ENCODE measurements around the gene MAP4K4. TPM values are rescaled to one million over a fixed set of nuclear protein-coding genes. Genes with fewer than 3 reads are reported as not detected.
A peak's percentile ranks its signal among the peaks of the same experiment; 100 is the strongest.
"Not testable (repeated sequence)": the region's sequence is repeated elsewhere in the genome, so short reads cannot be mapped to it uniquely, and the experiment has no call there.

Gene MAP4K4
- total and polyA plus RNA-seq, 2 donors from 2014 or later: 8.4 to 62.8 TPM

GRCh38 chr2:101768556-101769220 lies 71.2 kb downstream of the MAP4K4 start:
- no peaks in the 10 kb centered on the region for H3K9me3 ChIP-seq (ENCODE audit: control insufficient read depth in 2 of 3, insufficient read depth in 1 of 3, low read length in 3 of 3)
- H3K27me3 ChIP-seq (ENCODE audit: control insufficient read depth, insufficient read depth, low read length): no peaks in the 10 kb centered on the region
- H3K4me1 ChIP-seq (ENCODE audit: control insufficient read depth in 2 of 3, insufficient read depth in 2 of 3, low read depth in 1 of 3, low read length in 3 of 3): peaks cover 0 to 7% (median 5%) of the 10 kb centered on the region in 3 donors
- intact Hi-C loops (cut with DNase I): no loop called here
- no peak for DNase-seq
- H3K4me3 ChIP-seq (ENCODE audit: low read length in 3 of 3): no peak overlapping the region
- H3K27ac ChIP-seq (ENCODE audit: low read depth in 2 of 2, low read length in 2 of 2): no peak overlapping the region
- no peak overlapping the region for H3K9ac ChIP-seq (ENCODE audit: low read length in 3 of 3)
- no peak for TF ChIP-seq CTCF (IDR thresholded peaks at IDR 0.05; ENCODE audit: borderline replicate concordance, extremely low read depth, insufficient read depth)
- no peak for FAIRE-seq
- no peaks in the 10 kb centered on the region for H3K36me3 ChIP-seq (ENCODE audit: control insufficient read depth in 2 of 3, insufficient read depth in 3 of 3, low read length in 3 of 3)

- DNase-seq; H3K27me3 ChIP-seq (ENCODE audit: control insufficient read depth, insufficient read depth, low read length); H3K9ac ChIP-seq (ENCODE audit: low read length in 3 of 3); H3K9me3 ChIP-seq (ENCODE audit: control insufficient read depth in 2 of 3, insufficient read depth in 1 of 3, low read length in 3 of 3); H3K4me3 ChIP-seq (ENCODE audit: low read length in 3 of 3); FAIRE-seq; intact Hi-C loops (cut with DNase I); H3K36me3 ChIP-seq (ENCODE audit: control insufficient read depth in 2 of 3, insufficient read depth in 3 of 3, low read length in 3 of 3); H3K4me1 ChIP-seq (ENCODE audit: control insufficient read depth in 2 of 3, insufficient read depth in 2 of 3, low read depth in 1 of 3, low read length in 3 of 3); H3K27ac ChIP-seq (ENCODE audit: low read depth in 2 of 2, low read length in 2 of 2): not testable (repeated sequence)
Measured at GRCh38 chr2:101769726-101770125, 72.2 kb downstream of the MAP4K4 start.

GRCh38 chr2:101770726-101771125 lies 73.2 kb downstream of the MAP4K4 start:
- no peaks in the 10 kb centered on the region for H3K9me3 ChIP-seq (ENCODE audit: control insufficient read depth in 2 of 3, insufficient read depth in 1 of 3, low read length in 3 of 3)
- DNase-seq: peak in 2 of 5 donors; percentile 19 to 47
- peaks cover 0 to 17% (median 13%) of the 10 kb centered on the region in 3 donors for H3K4me1 ChIP-seq (ENCODE audit: control insufficient read depth in 2 of 3, insufficient read depth in 2 of 3, low read depth in 1 of 3, low read length in 3 of 3)
- no peak overlapping the region for H3K9ac ChIP-seq (ENCODE audit: low read length in 3 of 3)
- TF ChIP-seq CTCF (IDR thresholded peaks at IDR 0.05; ENCODE audit: borderline replicate concordance, extremely low read depth, insufficient read depth): peak; percentile 23
- FAIRE-seq: no peak
- H3K4me3 ChIP-seq (ENCODE audit: low read length in 3 of 3): no peak overlapping the region
- H3K36me3 ChIP-seq (ENCODE audit: control insufficient read depth in 2 of 3, insufficient read depth in 3 of 3, low read length in 3 of 3): no peaks in the 10 kb centered on the region
- intact Hi-C loops (cut with DNase I): no loop called here
- H3K27ac ChIP-seq (ENCODE audit: low read depth in 2 of 2, low read length in 2 of 2): no peak overlapping the region
- no peaks in the 10 kb centered on the region for H3K27me3 ChIP-seq (ENCODE audit: control insufficient read depth, insufficient read depth, low read length)

- DNase-seq: no peak
- Histone ChIP-seq H3K9me3 (ENCODE audit: control insufficient read depth in 2 of 3, insufficient read depth in 1 of 3, low read length in 3 of 3) (no peaks in the 10 kb centered on the region), H3K4me3 (ENCODE audit: low read length in 3 of 3) (no peak overlapping the region), H3K27me3 (ENCODE audit: control insufficient read depth, insufficient read depth, low read length) (no peaks in the 10 kb centered on the region), H3K36me3 (ENCODE audit: control insufficient read depth in 2 of 3, insufficient read depth in 3 of 3, low read length in 3 of 3) (no peaks in the 10 kb centered on the region), H3K9ac (ENCODE audit: low read length in 3 of 3) (no peak overlapping the region), H3K27ac (ENCODE audit: low read depth in 2 of 2, low read length in 2 of 2) (no peak overlapping the region), H3K4me1 (ENCODE audit: control insufficient read depth in 2 of 3, insufficient read depth in 2 of 3, low read depth in 1 of 3, low read length in 3 of 3) (peaks cover 0 to 21% (median 15%) of the 10 kb centered on the region in 3 donors)
- FAIRE-seq: no peak
- no peak for TF ChIP-seq CTCF (IDR thresholded peaks at IDR 0.05; ENCODE audit: borderline replicate concordance, extremely low read depth, insufficient read depth)
- intact Hi-C loops (cut with DNase I): no loop called here
Measured at GRCh38 chr2:101771227-101771902, 73.9 kb downstream of the MAP4K4 start.

Measured in kidney (tissue), 14 donors.